K562 (cell line): ENCODE results near the gene KCNK7. TPM values are rescaled to one million over a fixed set of nuclear protein-coding genes. Genes with fewer than 3 reads are reported as not detected.
A peak's percentile ranks its signal among the peaks of the same experiment; 100 is the strongest.

ENCODE experiments used
- BRD4 ChIP-seq: fragments of 200-600 bp; sonication (generic); IDR thresholded peaks from 2 replicates; pipeline ENCODE4 v1.6.1; 2017; ENCODE audit warnings: inconsistent platforms
- CEBPG ChIP-seq, 3 experiments: fragments of 200-800 bp in 1 of 3; sonication (Bioruptor generic) in 1 of 3; sonication (generic) in 1 of 3; formaldehyde crosslinking in 1 of 3; IDR thresholded peaks in 2 of 3; conservative IDR thresholded peaks in 1 of 3; 2 replicates each; pipeline versions ENCODE4 v1.6.1 to v1.8.0; 2016 to 2022; ENCODE audit warnings: missing compliant biosample characterization in 2 of 3, missing genetic modification characterization in 2 of 3, mild to moderate bottlenecking in 1 of 3, missing genetic modification reagents in 1 of 3
- CTCF ChIP-seq, 3 experiments: IDR thresholded peaks in 2 of 3; conservative IDR thresholded peaks in 1 of 3; 2 replicates each; pipeline ENCODE4 v1.5.1; 2011 to 2012; ENCODE audit warnings: low read length in 3 of 3, mild to moderate bottlenecking in 3 of 3, control low read depth in 2 of 3, improper control_type of control experiment in 1 of 3, inconsistent platforms in 1 of 3, low read depth in 1 of 3, mixed read lengths in 1 of 3, moderate library complexity in 1 of 3; ENCODE audit not compliant: insufficient read depth in 2 of 3
- EGR1 ChIP-seq: fragments of 450-650 bp; conservative IDR thresholded peaks from 2 replicates; pipeline ENCODE4 v1.6.1; 2017; ENCODE audit warnings: mild to moderate bottlenecking
- ESRRA ChIP-seq: fragments of 450-650 bp; IDR thresholded peaks from 2 replicates; pipeline ENCODE4 v1.6.1; 2014; ENCODE audit warnings: low read depth, mild to moderate bottlenecking, moderate library complexity, borderline replicate concordance
- GTF2F1 ChIP-seq: IDR thresholded peaks from 2 replicates; pipeline ENCODE4 v1.6.1; 2011; ENCODE audit warnings: low read depth, low read length, improper control_type of control experiment
- HMG20B ChIP-seq: fragments of 250-450 bp; sonication (Bioruptor Pico); IDR thresholded peaks from 2 replicates; pipeline ENCODE4 v1.5.0; 2021; ENCODE audit warnings: mild to moderate bottlenecking
- KLF1 ChIP-seq: fragments of 450-650 bp; IDR thresholded peaks from 2 replicates; pipeline ENCODE4 v1.6.1; 2016; ENCODE audit warnings: missing genetic modification characterization, missing compliant biosample characterization
- KLF16 ChIP-seq: IDR thresholded peaks from 2 replicates; pipeline ENCODE4 v1.6.1; 2016; ENCODE audit warnings: antibody characterized with exemption
- MCM5 ChIP-seq: fragments of 450-650 bp; IDR thresholded peaks from 2 replicates; pipeline ENCODE4 v1.6.1; 2016; ENCODE audit warnings: low read depth
- MTA3 ChIP-seq: fragments of 450-650 bp; formaldehyde crosslinking; IDR thresholded peaks from 2 replicates; pipeline ENCODE4 v1.6.1; 2017; ENCODE audit warnings: mild to moderate bottlenecking, borderline replicate concordance
- NCOA4 ChIP-seq: fragments of 450-650 bp; IDR thresholded peaks from 2 replicates; pipeline ENCODE4 v1.6.1; 2018; ENCODE audit warnings: mild to moderate bottlenecking; ENCODE audit not compliant: partially characterized antibody
- PCBP1 ChIP-seq: fragments of 200-400 bp; formaldehyde crosslinking; IDR thresholded peaks from 2 replicates; pipeline ENCODE4 v1.6.1; 2018; ENCODE audit warnings: mild to moderate bottlenecking, low read depth, low read length; ENCODE audit not compliant: poor library complexity, severe bottlenecking
- RBM22 ChIP-seq: fragments of 200-400 bp; formaldehyde crosslinking; IDR thresholded peaks from 2 replicates; pipeline ENCODE4 v1.6.1; 2018; ENCODE audit warnings: low read length, low read depth; ENCODE audit not compliant: poor library complexity, severe bottlenecking
- SIN3B ChIP-seq: fragments of 450-650 bp; IDR thresholded peaks from 2 replicates; pipeline ENCODE4 v1.6.1; 2017; ENCODE audit warnings: low read depth, mild to moderate bottlenecking, moderate library complexity
- SMAD2 ChIP-seq: fragments of 150-350 bp; IDR thresholded peaks from 2 replicates; pipeline ENCODE4 v1.6.1; 2014; ENCODE audit warnings: low read depth, mild to moderate bottlenecking, low read length
- SMARCB1 ChIP-seq: IDR thresholded peaks from 2 replicates; pipeline ENCODE4 v1.6.1; 2011; ENCODE audit warnings: improper control_type of control experiment, low read depth; ENCODE audit not compliant: insufficient read length
- SRF ChIP-seq, 2 experiments: fragments of 250-450, 450-650 bp in 1 of 2; sonication (Bioruptor Pico) in 1 of 2; sonication (generic) in 1 of 2; formaldehyde crosslinking; IDR thresholded peaks; 2 replicates each; pipeline versions ENCODE4 v1.5.0 to v1.5.1; 2020 to 2022; ENCODE audit warnings: mild to moderate bottlenecking in 1 of 2, missing genetic modification reagents in 1 of 2
- SRSF7 ChIP-seq: fragments of 200-400 bp; formaldehyde crosslinking; optimal IDR thresholded peaks from 2 replicates; pipeline ENCODE3; 2017; ENCODE audit warnings: mild to moderate bottlenecking, low read depth, low read length
- STAG1 ChIP-seq: sonication (generic); formaldehyde crosslinking; IDR thresholded peaks from 2 replicates; pipeline ENCODE4 v1.5.0; 2020; ENCODE audit warnings: missing genetic modification reagents, borderline replicate concordance
- TEAD2 ChIP-seq: fragments of 450-650 bp; IDR thresholded peaks from 2 replicates; pipeline ENCODE4 v1.6.1; 2016; ENCODE audit warnings: missing genetic modification characterization, control low read depth, missing compliant biosample characterization
- TFAM ChIP-seq: fragments of 250-450 bp; sonication (Bioruptor Pico); conservative IDR thresholded peaks from 2 replicates; pipeline ENCODE4 v1.5.0; 2021; ENCODE audit warnings: mild to moderate bottlenecking, moderate library complexity
- TGIF2 ChIP-seq: sonication (generic); formaldehyde crosslinking; IDR thresholded peaks from 2 replicates; pipeline ENCODE4 v1.8.1; 2022; ENCODE audit warnings: mild to moderate bottlenecking, missing genetic modification reagents, moderate library complexity
- ZBTB17 ChIP-seq: fragments of 450-650 bp; formaldehyde crosslinking; IDR thresholded peaks from 2 replicates; pipeline ENCODE4 v1.4.0; 2020; ENCODE audit warnings: mild to moderate bottlenecking
- ZNF316 ChIP-seq: fragments of 450-650 bp; IDR thresholded peaks from 2 replicates; pipeline ENCODE4 v1.6.1; 2016
- ZNF76 ChIP-seq: fragments of 250-450 bp; sonication (Bioruptor Pico); IDR thresholded peaks from 2 replicates; pipeline ENCODE4 v1.4.0; 2020; ENCODE audit warnings: mild to moderate bottlenecking, moderate library complexity, borderline replicate concordance
- ZNF764 ChIP-seq: fragments of 250-450 bp; sonication (Bioruptor Pico); IDR thresholded peaks from 2 replicates; pipeline ENCODE4 v1.4.0; 2020; ENCODE audit warnings: low read depth, mild to moderate bottlenecking, moderate library complexity
- polyA plus RNA-seq, 8 experiments: library from polyadenylated mRNA; depleted of rRNA in 4 of 8; stranded (reverse) in 5 of 8; unstranded in 3 of 8; fragments of >200 nt; fragmentation: Nextera tagmentation in 2 of 8; fragmentation: Illumina TruSeq in 1 of 8; extraction: Ambion mirVana in 2 of 8; extraction: Trizol in 1 of 8; gene quantifications; 2 replicates each; pipeline versions ENCODE4 v1.2.1 to v1.2.3, GENCODE V29; 2011 to 2014; ENCODE audit warnings: inconsistent platforms in 1 of 8, missing spikeins in 1 of 8
- total RNA-seq, 7 experiments: library from RNA; depleted of rRNA in 6 of 7; stranded (reverse); fragments of >200 nt in 6 of 7; fragmentation: Illumina TruSeq in 2 of 7; extraction: Trizol in 2 of 7; gene quantifications; 2 replicates each; pipeline versions ENCODE4 v1.2.1 to v1.2.3, GENCODE V29; 2011 to 2021; ENCODE audit warnings: low replicate concordance in 1 of 7
- TF ChIP-seq, protein P1 (sequence below): fragments of 250-450 bp; sonication (Bioruptor Pico); IDR thresholded peaks from 2 replicates; pipeline ENCODE4 v1.4.0; 2020; ENCODE audit warnings: mild to moderate bottlenecking

The KCNK7 gene
- total and polyA plus RNA-seq, 9 of the 15 experiments (the other 6 are each of a cell fraction or from before 2014, with no cell fraction given), result 0.07 to 0.40 TPM; not detected in 7

GRCh38 chr11:65637794-65638419 lies 42.3 kb upstream of the KCNK7 start, which contains the start of gene SIPA1 (continued):
- no peak for TF ChIP-seq CEBPG (CRISPR knock-in tag; IDR thresholded peaks at IDR 0.05)
- no peak for TF ChIP-seq CEBPG (tag; conservative IDR thresholded peaks at IDR 0.05 in 1 of 2, IDR thresholded peaks at IDR 0.05 in 1 of 2)
- 0 out of 2 replicates have a peak, but pooled peaks have one; percentile 12 for TF ChIP-seq ESRRA
- no peak for TF ChIP-seq SMAD2
- TF ChIP-seq STAG1 (CRISPR knock-in tag), result no peak
- TF ChIP-seq KLF16, result no peak
- TF ChIP-seq ZNF764, result 0 out of 2 replicates have a peak, but pooled peaks have one; percentile 8
- TF ChIP-seq PCBP1, result no peak
- TF ChIP-seq TEAD2 (tag), result no peak
- no peak for TF ChIP-seq SRSF7
- no peak for TF ChIP-seq TGIF2
- no peak for TF ChIP-seq KLF1 (tag)
- TF ChIP-seq ZNF76 (CRISPR knock-in tag), result 0 out of 2 replicates have a peak, but pooled peaks have one; percentile 47
- TF ChIP-seq ZBTB17 (CRISPR knock-in tag), result peak; percentile 73
- no peak for TF ChIP-seq EGR1
- TF ChIP-seq GTF2F1, result no peak
- no peak for TF ChIP-seq BRD4
- TF ChIP-seq, protein P1, sequence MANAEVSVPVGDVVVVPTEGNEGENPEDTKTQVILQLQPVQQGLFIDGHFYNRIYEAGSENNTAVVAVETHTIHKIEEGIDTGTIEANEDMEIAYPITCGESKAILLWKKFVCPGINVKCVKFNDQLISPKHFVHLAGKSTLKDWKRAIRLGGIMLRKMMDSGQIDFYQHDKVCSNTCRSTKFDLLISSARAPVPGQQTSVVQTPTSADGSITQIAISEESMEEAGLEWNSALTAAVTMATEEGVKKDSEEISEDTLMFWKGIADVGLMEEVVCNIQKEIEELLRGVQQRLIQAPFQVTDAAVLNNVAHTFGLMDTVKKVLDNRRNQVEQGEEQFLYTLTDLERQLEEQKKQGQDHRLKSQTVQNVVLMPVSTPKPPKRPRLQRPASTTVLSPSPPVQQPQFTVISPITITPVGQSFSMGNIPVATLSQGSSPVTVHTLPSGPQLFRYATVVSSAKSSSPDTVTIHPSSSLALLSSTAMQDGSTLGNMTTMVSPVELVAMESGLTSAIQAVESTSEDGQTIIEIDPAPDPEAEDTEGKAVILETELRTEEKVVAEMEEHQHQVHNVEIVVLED, result no peak
- TF ChIP-seq TFAM (CRISPR knock-in tag), result no peak
- TF ChIP-seq SMARCB1, result no peak
- TF ChIP-seq HMG20B, result 0 out of 2 replicates have a peak, but pooled peaks have one; percentile 68
- TF ChIP-seq MCM5, result no peak
- peak; percentile 30; the same call in 1 of the 2 replicates for TF ChIP-seq SIN3B
- TF ChIP-seq CTCF (IDR thresholded peaks at IDR 0.05 in 2 of 3, conservative IDR thresholded peaks at IDR 0.05 in 1 of 3; ENCODE audit: insufficient read depth in 2 of 3, low read depth in 1 of 3, low read length in 3 of 3), result peak; percentile 69 to 74 (median 71)
- TF ChIP-seq MTA3, result peak; percentile 73; the same call in 1 of the 2 replicates
- TF ChIP-seq SRF (CRISPR knock-in tag; IDR thresholded peaks at IDR 0.05), result no peak
- TF ChIP-seq RBM22, result no peak
- TF ChIP-seq ZNF316, result no peak
- no peak for TF ChIP-seq NCOA4
